ENCODE measurements around the gene PCBP1. TPM values are rescaled to one million over a fixed set of nuclear protein-coding genes. Genes with fewer than 3 reads are reported as not detected.

Gene PCBP1
- polyA plus RNA-seq, 1 of the 3 experiments (the other 2 are of a cell fraction): 94.0 TPM

- WGBS (ENCODE audit: low lambda C conversion rate): 98% methylated on average over 3 of the region's 3 CpGs
- Histone ChIP-seq H2AFZ (ENCODE audit: low read depth) (no peak overlapping the region), H3K4me3 (ENCODE audit: low read depth in 2 of 2, low read length in 1 of 2) (no peak overlapping the region), H3K9me2 (no peaks in the 10 kb centered on the region), H3K4me1 (ENCODE audit: control insufficient read depth in 1 of 2, insufficient read depth in 2 of 2, low read depth in 1 of 2, low read length in 1 of 2) (peaks cover 6 to 14% of the 10 kb centered on the region in 2 experiments; a peak in 3 of 4 replicates), H3K36me3 (replicated peaks in 1 of 2; ENCODE audit: control insufficient read depth in 1 of 2, insufficient read depth in 2 of 2, low read length in 1 of 2) (peaks cover 39 to 53% of the 10 kb centered on the region in 2 experiments), H3K27ac (ENCODE audit: low read depth in 2 of 2, low read length in 1 of 2) (no peak overlapping the region), H3K4me2 (no peak overlapping the region), H3K79me2 (ENCODE audit: insufficient read depth) (no peaks in the 10 kb centered on the region), H3K9me3 (no peaks in the 10 kb centered on the region), H3K9ac (no peak overlapping the region), H4K20me1 (ENCODE audit: insufficient read depth) (no peaks in the 10 kb centered on the region), H3K27me3 (ENCODE audit: insufficient read depth) (no peaks in the 10 kb centered on the region), H3F3A (replicated peaks; ENCODE audit: insufficient read depth) (no peaks in the 10 kb centered on the region)
- DNase-seq: no peak
- TF ChIP-seq SIN3A (IDR thresholded peaks at IDR 0.05; ENCODE audit: borderline replicate concordance, low read depth, low read length) (no peak), ELF1 (IDR thresholded peaks at IDR 0.05) (no peak), CHD2 (IDR thresholded peaks at IDR 0.05; ENCODE audit: low read length, partially characterized antibody) (no peak)
- ChIA-PET POLR2A (no interaction called here), CTCF (interaction anchor here (0.8 to 1.7 kb wide), 4 partner anchors 10 to 356 kb away, joined by 3 to 9 read pairs (median 4); no protein-coding TSS in a partner anchor)
Observed at GRCh38 chr2:70080610-70081200, 6.6 kb upstream of the PCBP1 start.

GRCh38 chr2:70081221-70081620, 6.1 kb upstream of the PCBP1 start:
- ChIA-PET CTCF (interaction anchor here (0.8 to 1.7 kb wide), 5 partner anchors 8 to 357 kb away, joined by 3 to 6 read pairs (median 3); no protein-coding TSS in a partner anchor), POLR2A (no interaction called here)
- no peaks in the 10 kb centered on the region for H3K9me2 ChIP-seq
- no peak for DNase-seq
- H3K4me1 ChIP-seq (ENCODE audit: control insufficient read depth in 1 of 2, insufficient read depth in 2 of 2, low read depth in 1 of 2, low read length in 1 of 2): peaks cover 11 to 19% of the 10 kb centered on the region in 2 experiments; a peak in 3 of 4 replicates
- no peak overlapping the region for H3K27ac ChIP-seq (ENCODE audit: low read depth in 2 of 2, low read length in 1 of 2)
- no peaks in the 10 kb centered on the region for H3K79me2 ChIP-seq (ENCODE audit: insufficient read depth)
- H2AFZ ChIP-seq (ENCODE audit: low read depth): no peak overlapping the region
- 89% methylated on average over 5 of the region's 5 CpGs for WGBS (ENCODE audit: low lambda C conversion rate)
- no peak overlapping the region for H3K4me3 ChIP-seq (ENCODE audit: low read depth in 2 of 2, low read length in 1 of 2)
- no peak overlapping the region for H3K9ac ChIP-seq
- H3F3A ChIP-seq (replicated peaks; ENCODE audit: insufficient read depth): peaks cover 2% of the 10 kb centered on the region
- no peaks in the 10 kb centered on the region for H3K27me3 ChIP-seq (ENCODE audit: insufficient read depth)
- H3K4me2 ChIP-seq: no peak overlapping the region
- H3K36me3 ChIP-seq (replicated peaks in 1 of 2; ENCODE audit: control insufficient read depth in 1 of 2, insufficient read depth in 2 of 2, low read length in 1 of 2): peaks cover 37 to 48% of the 10 kb centered on the region in 2 experiments
- no peaks in the 10 kb centered on the region for H3K9me3 ChIP-seq
- TF ChIP-seq RXRA (IDR thresholded peaks at IDR 0.05; ENCODE audit: borderline replicate concordance, low read depth) (no peak), SIN3A (IDR thresholded peaks at IDR 0.05; ENCODE audit: borderline replicate concordance, low read depth, low read length) (no peak), MXI1 (IDR thresholded peaks at IDR 0.05; ENCODE audit: low read depth, low read length) (no peak), YY1 (IDR thresholded peaks at IDR 0.05; ENCODE audit: low read depth) (no peak), PBX3 (IDR thresholded peaks at IDR 0.05) (no peak), NRF1 (IDR thresholded peaks at IDR 0.05; ENCODE audit: low read depth, low read length) (no peak), NFIC (IDR thresholded peaks at IDR 0.05; ENCODE audit: borderline replicate concordance) (no peak), EZH2phosphoT487 (IDR thresholded peaks at IDR 0.05; ENCODE audit: borderline replicate concordance, low read depth) (no peak), FOXM1 (IDR thresholded peaks at IDR 0.05; ENCODE audit: low read depth) (no peak), EP300 (IDR thresholded peaks at IDR 0.05; ENCODE audit: borderline replicate concordance in 1 of 2, low read depth in 1 of 2, low read length in 1 of 2) (no peak), MAX (IDR thresholded peaks at IDR 0.05; ENCODE audit: low read depth) (no peak), RCOR1 (IDR thresholded peaks at IDR 0.05; ENCODE audit: low read length) (no peak), JUND (IDR thresholded peaks at IDR 0.05) (no peak), TCF12 (IDR thresholded peaks at IDR 0.05) (no peak), USF2 (IDR thresholded peaks at IDR 0.05; ENCODE audit: borderline replicate concordance, low read depth, low read length) (no peak), ELF1 (IDR thresholded peaks at IDR 0.05) (no peak)
- no peaks in the 10 kb centered on the region for H4K20me1 ChIP-seq (ENCODE audit: insufficient read depth)
